Hematopoietic multipotent progenitor cell treated with erythropoietin and hydrocortisone succinate and interleukin-3 and kit ligand, for 17 days (in vitro differentiated cells): ENCODE results near the gene OR4C11.

Source experiments
- DNase-seq: peaks from one replicate; pipeline ENCODE4 v3.0.0-alpha.2; 2015; ENCODE audit warnings: low spot score

OR4C11 gene, protein sequence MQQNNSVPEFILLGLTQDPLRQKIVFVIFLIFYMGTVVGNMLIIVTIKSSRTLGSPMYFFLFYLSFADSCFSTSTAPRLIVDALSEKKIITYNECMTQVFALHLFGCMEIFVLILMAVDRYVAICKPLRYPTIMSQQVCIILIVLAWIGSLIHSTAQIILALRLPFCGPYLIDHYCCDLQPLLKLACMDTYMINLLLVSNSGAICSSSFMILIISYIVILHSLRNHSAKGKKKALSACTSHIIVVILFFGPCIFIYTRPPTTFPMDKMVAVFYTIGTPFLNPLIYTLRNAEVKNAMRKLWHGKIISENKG

DNA sequence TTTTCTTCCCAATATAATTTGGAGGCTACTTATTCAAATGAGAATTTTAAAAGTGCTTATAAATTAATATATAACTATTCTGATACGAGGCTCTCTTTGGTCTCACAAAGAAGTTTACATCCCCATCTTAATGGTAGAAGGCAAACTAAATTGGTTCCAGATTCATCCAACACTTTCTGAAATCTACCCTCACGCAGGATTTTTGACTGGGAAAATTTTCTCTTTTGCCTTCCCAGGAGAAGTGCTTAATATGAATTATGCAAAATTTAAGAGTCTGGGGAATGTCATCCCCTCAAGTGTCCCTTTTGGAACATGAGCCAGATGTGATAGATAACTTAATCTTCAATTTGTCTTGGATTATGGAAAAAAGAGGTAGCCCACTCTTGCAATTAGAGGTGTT lies at the start of gene OR4C11:
OR4C11 (minus strand) TSS at position 101 of the 400 bp plus-strand sequence. CDS start 3,272 bp downstream, outside the sequence.
- no peak for DNase-seq

DNA sequence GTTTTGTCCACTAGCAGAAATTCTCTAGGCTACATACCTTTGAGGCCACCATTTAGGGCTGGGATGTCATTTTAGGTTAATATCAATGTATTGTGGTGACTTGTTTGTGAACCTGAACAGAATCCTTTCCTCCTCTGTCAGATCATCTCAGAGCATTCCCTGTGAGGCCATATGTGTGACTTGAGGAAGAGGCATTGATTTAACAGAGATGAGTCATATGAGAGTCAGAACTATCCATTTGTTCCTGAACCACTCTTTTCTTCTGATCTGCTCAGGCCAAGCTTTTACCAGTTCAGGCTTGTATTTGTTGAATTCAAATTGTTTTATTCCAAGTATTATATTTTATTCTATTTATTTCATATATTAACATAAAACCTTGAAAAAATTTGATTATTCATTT lies 47.7 kb upstream of the OR4C11 start:
- DNase-seq = no peak

DNA sequence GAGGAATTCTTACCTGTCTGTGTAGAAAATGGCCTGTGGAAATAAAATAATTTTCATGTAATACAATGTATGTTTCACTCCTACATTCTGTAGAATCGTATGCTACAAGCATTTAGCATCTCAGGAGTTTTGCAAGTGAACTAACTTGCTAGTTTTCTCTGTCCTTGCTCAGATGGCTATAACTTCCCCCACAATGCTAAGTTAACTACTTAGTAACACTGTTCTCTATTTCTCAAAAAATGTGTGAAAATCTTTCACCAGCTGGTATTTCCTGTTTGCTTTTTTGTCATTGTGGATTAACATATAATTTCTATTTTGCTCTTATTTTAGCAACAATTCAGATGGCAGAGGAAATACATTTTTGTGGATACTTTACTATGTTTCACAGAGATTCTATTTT lies 45.1 kb upstream of the OR4C11 start:
- no peak for DNase-seq

DNA sequence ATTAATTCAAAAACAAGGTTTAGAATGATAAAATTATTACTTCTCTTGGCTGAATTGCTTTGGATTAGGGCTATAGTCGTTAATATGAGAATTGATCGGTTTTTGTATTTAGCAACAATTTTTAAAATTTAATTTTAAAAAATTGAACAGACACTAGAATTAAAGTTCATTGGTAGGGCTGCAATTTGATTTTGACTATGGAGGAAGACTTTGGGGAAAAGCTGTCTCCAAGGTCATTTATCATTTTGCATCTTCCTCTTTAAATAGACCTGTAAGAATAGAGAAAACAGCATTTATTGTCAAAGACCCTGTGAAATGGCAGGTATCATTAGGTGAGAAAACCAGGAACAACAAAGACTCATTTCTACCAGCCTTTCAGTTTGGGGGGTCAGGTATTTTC lies 40.6 kb upstream of the OR4C11 start, which contains the start of gene OR4S2:
OR4S2 (plus strand) TSS at position 301 of the 400 bp plus-strand sequence. CDS start 2,577 bp downstream, outside the sequence.
- no peak for DNase-seq

DNA sequence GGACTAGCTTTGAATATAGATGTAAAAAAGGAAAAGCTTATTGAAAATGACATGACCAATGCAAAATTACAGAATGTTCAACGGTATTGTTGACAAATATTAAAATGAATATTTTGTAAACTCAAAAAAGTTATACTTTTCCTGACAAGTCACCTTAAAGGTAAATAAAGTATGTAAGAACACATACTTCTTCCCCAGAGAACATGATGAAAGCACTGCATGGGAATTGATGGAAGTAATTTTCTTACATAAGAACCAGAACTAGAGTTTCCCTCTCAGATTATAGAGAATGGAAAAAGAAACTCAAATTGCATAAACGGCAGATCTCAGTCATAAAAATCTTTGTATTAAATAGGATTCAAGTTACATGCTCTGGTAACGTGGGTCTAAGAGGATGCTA lies 27.4 kb upstream of the OR4C11 start, which contains the start of gene OR4P4:
OR4P4 (plus strand) TSS at position 301 of the 400 bp plus-strand sequence.
- DNase-seq = no peak

DNA sequence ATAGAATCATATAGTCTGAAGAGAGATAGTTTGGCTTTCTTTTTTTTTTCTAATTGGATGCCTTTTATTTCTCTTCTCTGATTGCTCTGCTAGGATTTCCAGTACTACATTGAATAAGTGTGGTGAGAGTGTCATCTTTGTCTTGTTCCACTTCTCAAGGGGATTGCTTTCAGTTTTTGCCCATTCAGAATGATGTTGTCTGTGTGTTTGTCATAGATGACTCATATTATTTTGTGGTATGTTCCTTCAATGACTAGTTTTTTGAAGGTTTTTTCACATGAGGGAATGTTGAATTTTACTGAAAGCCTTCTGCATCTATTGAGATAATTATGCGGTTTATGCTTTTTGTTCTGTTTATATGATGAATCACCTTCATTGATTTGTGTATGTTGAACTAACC lies 17.1 kb upstream of the OR4C11 start:
- DNase-seq = no peak

DNA sequence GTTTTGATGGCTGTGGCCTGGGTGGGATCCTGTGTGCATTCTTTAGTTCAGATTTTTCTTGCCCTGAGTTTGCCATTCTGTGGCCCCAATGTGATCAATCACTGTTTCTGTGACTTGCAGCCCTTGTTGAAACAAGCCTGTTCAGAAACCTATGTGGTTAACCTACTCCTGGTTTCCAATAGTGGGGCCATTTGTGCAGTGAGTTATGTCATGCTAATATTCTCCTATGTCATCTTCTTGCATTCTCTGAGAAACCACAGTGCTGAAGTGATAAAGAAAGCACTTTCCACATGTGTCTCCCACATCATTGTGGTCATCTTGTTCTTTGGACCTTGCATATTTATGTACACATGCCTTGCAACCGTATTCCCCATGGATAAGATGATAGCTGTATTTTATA lies 34.9 kb downstream of the OR4C11 start:
- no peak for DNase-seq

DNA sequence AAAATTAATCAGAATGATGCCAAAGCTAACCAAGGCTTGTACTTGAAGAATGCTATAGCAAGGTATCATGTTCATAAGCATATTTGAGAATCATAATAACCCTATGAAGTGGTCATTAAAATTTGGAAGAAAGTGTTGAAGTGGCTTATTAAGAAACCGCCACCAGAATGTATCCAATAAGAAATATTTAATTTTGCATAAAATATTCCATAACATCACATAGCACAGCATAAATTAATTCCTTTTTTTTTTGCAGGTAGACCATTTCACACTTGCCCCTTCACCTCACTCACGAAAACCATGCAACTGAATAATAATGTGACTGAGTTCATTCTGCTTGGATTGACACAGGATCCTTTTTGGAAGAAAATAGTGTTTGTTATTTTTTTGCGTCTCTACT lies 35.6 kb downstream of the OR4C11 start, which contains the start of gene OR4C16:
OR4C16 (plus strand) TSS at position 301 of the 400 bp plus-strand sequence; CDS start at position 301, 0 bp downstream.
- DNase-seq = no peak

DNA sequence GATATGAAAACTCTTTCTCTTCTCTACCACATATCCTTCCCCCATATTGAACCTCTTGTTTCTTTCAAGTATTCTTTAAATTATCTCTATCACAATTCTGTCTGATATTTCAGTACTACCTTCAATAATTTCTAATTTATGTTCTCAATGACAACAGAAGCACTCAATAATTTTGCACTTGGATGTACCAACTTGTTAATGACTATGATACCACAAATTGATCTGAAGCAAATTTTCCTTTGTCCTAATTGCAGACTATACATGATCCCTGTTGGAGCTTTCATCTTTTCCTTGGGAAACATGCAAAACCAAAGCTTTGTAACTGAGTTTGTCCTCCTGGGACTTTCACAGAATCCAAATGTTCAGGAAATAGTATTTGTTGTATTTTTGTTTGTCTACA lies 53.3 kb downstream of the OR4C11 start, which contains the start of gene OR4C15:
OR4C15 (plus strand) TSS at position 301 of the 400 bp plus-strand sequence; CDS start at position 301, 0 bp downstream.
- DNase-seq = no peak
